Prostate gland (tissue), 2 donors: ENCODE results near the gene MAD1L1. TPM values are rescaled to one million over a fixed set of nuclear protein-coding genes. Genes with fewer than 3 reads are reported as not detected.

Experiments
- DNase-seq: peaks from one replicate; pipeline ENCODE4 v3.0.0-alpha.2; 2019; ENCODE audit warnings: low spot score
- H3K27ac ChIP-seq, 2 donors: fragments of 200-600 bp; sonication (generic); 2 replicates each; pipeline ENCODE4 v1.5.1; 2017 to 2019
- H3K27me3 ChIP-seq: fragments of 200-600 bp; sonication (generic); replicated peaks from 2 replicates; pipeline ENCODE4 v1.5.1; 2019; ENCODE audit not compliant: insufficient read depth
- H3K36me3 ChIP-seq, 2 donors: fragments of 200-600 bp; sonication (generic); 1 replicate in 1 of 2; 2 replicates in 1 of 2; pipeline versions ENCODE4 v1.5.1 to v1.8.1; 2017 to 2019
- H3K4me1 ChIP-seq: fragments of 200-600 bp; sonication (generic); replicated peaks from 2 replicates; pipeline ENCODE4 v1.5.1; 2019
- H3K4me3 ChIP-seq, 2 donors: fragments of 200-600 bp; sonication (generic); 2 replicates each; pipeline ENCODE4 v1.5.1; 2017 to 2019
- H3K9me3 ChIP-seq: fragments of 200-600 bp; sonication (generic); 2 replicates; pipeline ENCODE4 v1.5.1; 2017
- CTCF ChIP-seq, 4 experiments: fragments of 200-600 bp in 2 of 4; fragments of 450-650 bp in 2 of 4; sonication (generic) in 2 of 4; IDR thresholded peaks; 1 replicate in 3 of 4; 2 replicates in 1 of 4; pipeline ENCODE4 v1.5.1; 2016 to 2019; ENCODE audit warnings: antibody characterized with exemption in 4 of 4, mild to moderate bottlenecking in 2 of 4, moderate library complexity in 2 of 4
- POLR2A ChIP-seq: fragments of 450-650 bp; IDR thresholded peaks from one replicate; pipeline ENCODE4 v1.6.1; 2016; ENCODE audit warnings: antibody characterized with exemption, mild to moderate bottlenecking
- POLR2AphosphoS5 ChIP-seq: sonication (generic); formaldehyde crosslinking; IDR thresholded peaks from one replicate; pipeline ENCODE4 v1.6.1; 2017; ENCODE audit warnings: antibody characterized with exemption
- WGBS: methylation state at CpG from one replicate; pipeline ENCODE4 v1.1.5; 2018; 5-methylcytosine and 5-hydroxymethylcytosine counted together
- intact Hi-C: fragments of 100-400 bp; cut with DNase I; formaldehyde crosslinking; loops from one replicate; pipeline ENCODE4 v1.14.2; 2022
- total RNA-seq, 2 donors: library from RNA; depleted of rRNA; stranded (reverse); fragments of >200 nt; gene quantifications; one replicate each; pipeline ENCODE4 v1.1.0, GENCODE V29; 2016

The MAD1L1 gene
- total RNA-seq, 2 donors from 2014 or later = 79.3 to 91.9 TPM

DNA sequence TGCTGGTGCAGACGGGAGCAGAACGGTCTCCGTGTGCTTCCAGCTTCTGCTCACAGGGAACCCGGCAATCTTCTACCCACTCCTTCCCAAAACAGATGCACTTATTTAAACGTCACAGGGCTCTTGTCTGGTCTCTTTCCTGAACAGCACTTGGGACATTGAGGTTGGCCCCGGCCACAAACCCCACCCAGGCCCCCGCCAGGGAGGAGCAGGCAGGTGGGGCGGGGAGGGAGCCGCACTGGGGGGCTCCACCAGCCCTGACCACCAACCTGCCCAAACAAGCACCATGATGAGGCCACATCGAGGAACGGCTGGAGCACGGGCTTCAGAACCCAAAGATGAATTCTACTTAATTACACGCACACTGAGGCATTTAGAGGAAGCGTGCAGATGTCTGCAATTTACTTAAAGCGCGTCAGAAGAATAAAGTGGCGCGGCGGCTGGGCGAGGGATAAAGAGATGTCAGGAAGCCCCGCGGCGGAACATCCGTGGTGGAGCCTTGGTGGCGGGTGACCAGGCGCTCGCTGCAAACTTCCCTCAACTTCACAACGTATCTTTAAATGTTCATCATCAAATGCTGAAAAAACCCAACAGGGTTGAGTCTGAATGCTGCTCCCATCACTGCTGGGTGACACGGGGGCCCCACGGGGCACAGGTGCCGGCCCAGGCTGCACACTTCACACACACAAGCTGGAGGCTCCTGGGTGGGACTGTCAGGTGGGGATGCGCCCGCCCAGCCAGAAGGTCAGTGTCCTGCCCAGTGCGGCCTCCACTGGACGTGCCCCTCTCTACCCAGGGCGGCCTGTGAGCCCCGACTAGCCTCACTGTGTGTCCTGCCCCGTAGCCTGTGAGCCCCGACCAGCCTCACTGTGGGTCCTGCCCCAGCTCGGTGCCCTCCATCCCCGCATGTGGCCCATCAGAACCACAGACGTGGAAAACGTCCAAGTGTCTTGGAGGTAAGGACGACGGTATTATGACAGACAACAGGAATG lies 279.2 kb downstream of the MAD1L1 start:
- Histone ChIP-seq H3K27me3 (no peaks in the 10 kb centered on the region), H3K27ac (no peak overlapping the region), H3K9me3 (no peaks in the 10 kb centered on the region), H3K4me1 (no peaks in the 10 kb centered on the region), H3K4me3 (no peak overlapping the region), H3K36me3 (no peaks in the 10 kb centered on the region)
- no peak for DNase-seq
- WGBS = 93% methylated on average over 45 of the region's 45 CpGs
- intact Hi-C loops = no loop called here
- TF ChIP-seq POLR2A (no peak), POLR2AphosphoS5 (no peak), CTCF (IDR thresholded peaks at IDR 0.05) (no peak)

GRCh38 chr7:1952781-1953180 lies 280.0 kb downstream of the MAD1L1 start:
- no peak overlapping the region for H3K27ac ChIP-seq
- no peak for TF ChIP-seq POLR2AphosphoS5
- DNase-seq = no peak
- no peaks in the 10 kb centered on the region for H3K4me1 ChIP-seq
- WGBS = 94% methylated on average over 7 of the region's 15 CpGs
- no peak overlapping the region for H3K4me3 ChIP-seq
- no peaks in the 10 kb centered on the region for H3K9me3 ChIP-seq
- no peaks in the 10 kb centered on the region for H3K27me3 ChIP-seq
- intact Hi-C loops = no loop called here
- no peaks in the 10 kb centered on the region for H3K36me3 ChIP-seq

DNA sequence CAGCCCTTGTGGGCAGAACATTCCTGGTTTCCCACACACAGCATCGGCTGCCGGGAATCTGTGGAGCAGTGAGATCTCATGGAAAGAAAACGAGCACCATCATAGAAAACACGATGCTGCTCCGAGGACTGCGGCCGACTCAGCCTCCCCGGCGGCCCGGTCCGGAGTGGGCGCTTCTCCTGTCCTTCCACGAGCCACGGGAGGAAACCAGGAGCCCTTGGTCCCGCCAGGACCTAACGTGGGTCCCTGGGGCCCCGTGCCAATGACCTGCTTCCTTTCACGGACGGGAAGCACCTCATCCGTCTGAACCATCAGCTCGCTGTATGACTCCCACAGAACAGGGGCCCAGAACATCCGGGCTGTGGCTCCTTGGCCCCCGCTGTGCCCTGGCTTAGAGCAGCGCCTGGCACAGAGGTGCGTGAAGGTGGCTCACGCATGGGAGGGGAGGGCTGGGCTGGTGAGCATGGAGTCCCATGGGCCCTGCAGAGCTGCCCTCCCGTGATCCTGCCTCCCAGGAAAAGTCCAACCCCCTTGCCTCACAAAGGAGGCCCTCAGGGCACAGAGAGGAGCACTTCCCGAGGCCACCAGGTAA lies 280.5 kb downstream of the MAD1L1 start:
- Histone ChIP-seq H3K36me3 (no peaks in the 10 kb centered on the region), H3K4me1 (no peaks in the 10 kb centered on the region), H3K4me3 (no peak overlapping the region), H3K9me3 (no peaks in the 10 kb centered on the region), H3K27me3 (no peaks in the 10 kb centered on the region), H3K27ac (no peak overlapping the region)
- intact Hi-C loops = no loop called here
- no peak for DNase-seq
- WGBS = 95% methylated on average over 27 of the region's 28 CpGs
- no peak for TF ChIP-seq CTCF (IDR thresholded peaks at IDR 0.05)
- no peak for TF ChIP-seq POLR2A
- TF ChIP-seq POLR2AphosphoS5 = no peak

DNA sequence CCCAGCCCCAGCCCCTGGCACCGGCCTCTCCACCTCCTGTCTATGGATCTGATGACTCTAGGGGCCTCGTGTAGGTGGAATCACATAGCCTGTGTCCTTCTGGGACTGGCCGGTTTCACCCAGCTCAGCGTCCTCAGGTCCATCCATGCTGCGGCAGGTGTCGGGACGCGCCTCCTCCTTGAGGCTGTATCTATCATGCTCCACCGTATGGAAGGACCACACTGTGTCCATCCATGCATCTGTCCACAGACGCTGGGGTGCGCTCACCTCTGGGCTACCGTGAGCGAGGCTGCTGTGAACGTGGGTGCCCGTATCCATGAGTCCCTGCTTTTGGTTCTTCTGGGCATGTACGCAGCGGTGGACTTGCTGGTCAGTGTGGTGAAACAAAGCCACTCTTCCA lies 281.1 kb downstream of the MAD1L1 start:
- no peaks in the 10 kb centered on the region for H3K9me3 ChIP-seq

More for the DNA sequence above, 281.1 kb downstream of the MAD1L1 start:
- intact Hi-C loops = no loop called here
- 92% methylated on average over 17 of the region's 17 CpGs for WGBS
- DNase-seq = no peak
- Histone ChIP-seq H3K36me3 (no peaks in the 10 kb centered on the region), H3K4me1 (no peaks in the 10 kb centered on the region), H3K27ac (no peak overlapping the region), H3K27me3 (no peaks in the 10 kb centered on the region), H3K4me3 (no peak overlapping the region)
- TF ChIP-seq POLR2AphosphoS5 = no peak
- no peak for TF ChIP-seq CTCF (IDR thresholded peaks at IDR 0.05)
- no peak for TF ChIP-seq POLR2A
